Trophoblast cell (in vitro differentiated cells and primary cell): ENCODE measurements around the gene BCKDK.
A peak's percentile ranks its signal among the peaks of the same experiment; 100 is the strongest.

Experiments used
- DNase-seq, 2 donors: peaks; one replicate each; pipeline ENCODE4 v3.0.0-alpha.2; 2016
- H2AFZ ChIP-seq: 2 replicates; pipeline ENCODE4 v1.6.1; 2013; ENCODE audit warnings: low read length, moderate library complexity, mild to moderate bottlenecking; ENCODE audit not compliant: insufficient read depth, poor library complexity
- H2AK5ac ChIP-seq: 2 replicates; pipeline ENCODE4 v1.6.1; 2013; ENCODE audit warnings: mild to moderate bottlenecking, low read length
- H2BK120ac ChIP-seq: 2 replicates; pipeline ENCODE4 v1.6.1; 2013; ENCODE audit warnings: low read length, mild to moderate bottlenecking, moderate library complexity; ENCODE audit not compliant: insufficient read depth, poor library complexity
- H2BK12ac ChIP-seq: 2 replicates; pipeline ENCODE4 v1.6.1; 2013; ENCODE audit warnings: mild to moderate bottlenecking, low read length, moderate library complexity
- H2BK5ac ChIP-seq: 2 replicates; pipeline ENCODE4 v1.6.1; 2013; ENCODE audit warnings: low read length, low read depth, moderate library complexity, mild to moderate bottlenecking; ENCODE audit not compliant: poor library complexity
- H3K14ac ChIP-seq: 2 replicates; pipeline ENCODE4 v1.6.1; 2013; ENCODE audit warnings: mild to moderate bottlenecking, low read length
- H3K18ac ChIP-seq: 2 replicates; pipeline ENCODE4 v1.6.1; 2013; ENCODE audit warnings: mild to moderate bottlenecking, low read length
- H3K23ac ChIP-seq: 2 replicates; pipeline ENCODE4 v1.6.1; 2013; ENCODE audit warnings: low read length
- H3K27ac ChIP-seq: 2 replicates; pipeline ENCODE4 v1.5.1; 2013; ENCODE audit warnings: low read depth, mild to moderate bottlenecking, inconsistent platforms, low read length, moderate library complexity
- H3K27me3 ChIP-seq: 2 replicates; pipeline ENCODE4 v1.6.1; 2013; ENCODE audit warnings: inconsistent platforms, mild to moderate bottlenecking, low read length, moderate library complexity; ENCODE audit not compliant: insufficient read depth
- H3K36me3 ChIP-seq, 2 experiments: 1 replicate in 1 of 2; 2 replicates in 1 of 2; pipeline ENCODE4 v1.6.1; 2013; ENCODE audit warnings: low read length in 2 of 2, mild to moderate bottlenecking in 2 of 2, moderate library complexity in 1 of 2; ENCODE audit not compliant: insufficient read depth in 2 of 2, control insufficient read depth in 1 of 2
- H3K4ac ChIP-seq: 2 replicates; pipeline ENCODE4 v1.6.1; 2013; ENCODE audit warnings: low read depth, mild to moderate bottlenecking, low read length, moderate library complexity
- H3K4me1 ChIP-seq, 2 experiments: 1 replicate in 1 of 2; 2 replicates in 1 of 2; pipeline ENCODE4 v1.6.1; 2013; ENCODE audit warnings: low read length in 2 of 2, mild to moderate bottlenecking in 2 of 2, moderate library complexity in 1 of 2; ENCODE audit not compliant: insufficient read depth in 2 of 2, control insufficient read depth in 1 of 2
- H3K4me2 ChIP-seq: 2 replicates; pipeline ENCODE4 v1.6.1; 2013; ENCODE audit warnings: inconsistent platforms, mild to moderate bottlenecking, low read length, moderate library complexity
- H3K4me3 ChIP-seq: 2 replicates; pipeline ENCODE4 v1.5.1; 2013; ENCODE audit warnings: mild to moderate bottlenecking, low read depth, low read length, inconsistent platforms
- H3K79me1 ChIP-seq: one replicate; pipeline ENCODE4 v1.6.1; 2013; ENCODE audit warnings: low read length
- H3K79me2 ChIP-seq: 2 replicates; pipeline ENCODE4 v1.6.1; 2013; ENCODE audit warnings: low read length, mild to moderate bottlenecking; ENCODE audit not compliant: control insufficient read depth, insufficient read depth, poor library complexity
- H3K9ac ChIP-seq: 2 replicates; pipeline ENCODE4 v1.6.1; 2013; ENCODE audit warnings: mild to moderate bottlenecking, low read length
- H3K9me3 ChIP-seq: 2 replicates; pipeline ENCODE4 v1.6.1; 2013; ENCODE audit warnings: low read depth, mild to moderate bottlenecking, control low read depth, inconsistent platforms, low read length; ENCODE audit not compliant: insufficient read depth
- H4K12ac ChIP-seq: 2 replicates; pipeline ENCODE4 v1.6.1; 2013; ENCODE audit warnings: low read depth, mild to moderate bottlenecking, low read length, moderate library complexity
- H4K8ac ChIP-seq: 2 replicates; pipeline ENCODE4 v1.6.1; 2013; ENCODE audit warnings: low read depth, mild to moderate bottlenecking, low read length, moderate library complexity
- H4K91ac ChIP-seq: one replicate; pipeline ENCODE4 v1.6.1; 2013; ENCODE audit warnings: low read depth, mild to moderate bottlenecking, low read length, moderate library complexity
- whole genome bisulfite sequencing: extraction: QIAGEN DNeasy Blood & Tissue Kit; methylation state at CpG from one replicate; pipeline ENCODE4 v1.1.7; 2013; ENCODE audit warnings: missing lambda C conversion rate; ENCODE audit not compliant: insufficient read length, insufficient coverage; ENCODE audit errors: extremely low coverage; 5-methylcytosine and 5-hydroxymethylcytosine counted together

Gene BCKDK

GRCh38 chr16:31132303-31132979, 24.3 kb downstream of the BCKDK start:
- Histone ChIP-seq H3K4me3 (no peak overlapping the region), H3K36me3 (peaks cover 31 to 35% of the 10 kb centered on the region in 2 experiments), H3K27me3 (no peaks in the 10 kb centered on the region), H3K18ac (no peak overlapping the region), H3K27ac (no peak overlapping the region), H2BK12ac (no peak overlapping the region), H3K4me1 (peaks cover 40 to 44% of the 10 kb centered on the region in 2 experiments), H4K8ac (no peak overlapping the region), H3K14ac (no peak overlapping the region), H3K4me2 (no peak overlapping the region), H3K9ac (no peak overlapping the region), H3K23ac (no peak overlapping the region), H2AK5ac (no peak overlapping the region), H3K79me1 (peaks cover 20% of the 10 kb centered on the region), H4K91ac (no peak overlapping the region), H4K12ac (no peak overlapping the region), H2BK120ac (no peak overlapping the region), H2BK5ac (no peak overlapping the region), H3K79me2 (peaks cover 17% of the 10 kb centered on the region), H3K9me3 (peaks cover 2% of the 10 kb centered on the region), H3K4ac (no peak overlapping the region), H2AFZ (no peak overlapping the region)
- no CpG with 5 or more reads among the region's 20 CpGs for WGBS
- DNase-seq: no peak

- H3K79me1 ChIP-seq: peaks cover 20% of the 10 kb centered on the region
- peaks cover 2% of the 10 kb centered on the region for H3K9me3 ChIP-seq
- no peak for DNase-seq
- no peak overlapping the region for H3K4me3 ChIP-seq
- no peak overlapping the region for H3K18ac ChIP-seq
- no peak overlapping the region for H3K27ac ChIP-seq
- no peak overlapping the region for H3K23ac ChIP-seq
- no peak overlapping the region for H3K9ac ChIP-seq
- peaks cover 17% of the 10 kb centered on the region for H3K79me2 ChIP-seq
- H3K4me1 ChIP-seq: peaks cover 42 to 45% of the 10 kb centered on the region in 2 experiments
- peak overlapping the region; percentile 96 for H3K4ac ChIP-seq
- peaks cover 26 to 32% of the 10 kb centered on the region in 2 experiments for H3K36me3 ChIP-seq
- H2BK5ac ChIP-seq: no peak overlapping the region
- no peak overlapping the region for H4K8ac ChIP-seq
- WGBS: no CpG with 5 or more reads among the region's 6 CpGs
- no peaks in the 10 kb centered on the region for H3K27me3 ChIP-seq
- no peak overlapping the region for H4K91ac ChIP-seq
- H3K14ac ChIP-seq: no peak overlapping the region
- H4K12ac ChIP-seq: no peak overlapping the region
- no peak overlapping the region for H2BK12ac ChIP-seq
- H2AFZ ChIP-seq: no peak overlapping the region
- H2BK120ac ChIP-seq: no peak overlapping the region
- no peak overlapping the region for H3K4me2 ChIP-seq
- H2AK5ac ChIP-seq: no peak overlapping the region
These were observed 24.9 kb downstream of the BCKDK start for GRCh38 chr16:31133046-31133501.

- DNase-seq: peak in 1 of 2 donors; percentile 16
- H4K8ac ChIP-seq: no peak overlapping the region
- H3K36me3 ChIP-seq: peaks cover 26 to 32% of the 10 kb centered on the region in 2 experiments
- peaks cover 17% of the 10 kb centered on the region for H3K79me2 ChIP-seq
- H3K4ac ChIP-seq: peak overlapping the region; percentile 96
- H3K18ac ChIP-seq: no peak overlapping the region
- H3K4me2 ChIP-seq: peak overlapping the region; percentile 88
- H3K27me3 ChIP-seq: no peaks in the 10 kb centered on the region
- H3K79me1 ChIP-seq: peaks cover 29% of the 10 kb centered on the region
- peaks cover 6% of the 10 kb centered on the region for H3K9me3 ChIP-seq
- no peak overlapping the region for H2AFZ ChIP-seq
- H2BK120ac ChIP-seq: no peak overlapping the region
- H3K14ac ChIP-seq: no peak overlapping the region
- no CpG with 5 or more reads among the region's 5 CpGs for WGBS
- H2BK12ac ChIP-seq: no peak overlapping the region
- H3K9ac ChIP-seq: no peak overlapping the region
- no peak overlapping the region for H3K23ac ChIP-seq
- no peak overlapping the region for H3K27ac ChIP-seq
- no peak overlapping the region for H2AK5ac ChIP-seq
- H2BK5ac ChIP-seq: no peak overlapping the region
- H4K12ac ChIP-seq: no peak overlapping the region
- H3K4me1 ChIP-seq: peaks cover 52 to 56% of the 10 kb centered on the region in 2 experiments
- no peak overlapping the region for H4K91ac ChIP-seq
- peak overlapping the region; percentile 80 for H3K4me3 ChIP-seq
These were observed 25.9 kb downstream of the BCKDK start for GRCh38 chr16:31134091-31134571.

GRCh38 chr16:31134625-31135534, 26.7 kb downstream of the BCKDK start:
- peak overlapping the region; percentile 85 for H3K14ac ChIP-seq

More at GRCh38 chr16:31134625-31135534, 26.7 kb downstream of the BCKDK start:
- H2BK5ac ChIP-seq: peak overlapping the region; percentile 39
- peak overlapping the region; percentile 14 for H2AK5ac ChIP-seq
- H3K23ac ChIP-seq: no peak overlapping the region
- peak overlapping the region; percentile 57 for H4K12ac ChIP-seq
- peak; percentile 46 to 69 for DNase-seq
- no peaks in the 10 kb centered on the region for H3K27me3 ChIP-seq
- H4K8ac ChIP-seq: peak overlapping the region; percentile 79
- peak overlapping the region; percentile 88 for H3K4me2 ChIP-seq
- H3K4me1 ChIP-seq: peaks cover 52 to 59% of the 10 kb centered on the region in 2 experiments
- H3K79me2 ChIP-seq: peaks cover 17% of the 10 kb centered on the region
- peak overlapping the region; percentile 82 for H3K18ac ChIP-seq
- peak overlapping the region; percentile 74 for H3K9ac ChIP-seq
- peaks cover 26 to 32% of the 10 kb centered on the region in 2 experiments for H3K36me3 ChIP-seq
- peak overlapping the region; percentile 77 for H2BK120ac ChIP-seq
- peak overlapping the region; percentile 40 for H2AFZ ChIP-seq
- peaks cover 6% of the 10 kb centered on the region for H3K9me3 ChIP-seq
- peak overlapping the region; percentile 87 for H4K91ac ChIP-seq
- peak overlapping the region; percentile 96 for H3K4ac ChIP-seq
- no CpG with 5 or more reads among the region's 18 CpGs for WGBS
- H3K79me1 ChIP-seq: peaks cover 32% of the 10 kb centered on the region
- H3K27ac ChIP-seq: peak overlapping the region; percentile 60
- no peak overlapping the region for H2BK12ac ChIP-seq
- H3K4me3 ChIP-seq: peak overlapping the region; percentile 80
